Kidney glomerular epithelial cell (primary cell): ENCODE measurements around the gene ANO1.

Experiments used
- DNase-seq: peaks from one replicate; lab custom pipeline; 2025; lab: John Stamatoyannopoulos, UW

The ANO1 gene

DNA sequence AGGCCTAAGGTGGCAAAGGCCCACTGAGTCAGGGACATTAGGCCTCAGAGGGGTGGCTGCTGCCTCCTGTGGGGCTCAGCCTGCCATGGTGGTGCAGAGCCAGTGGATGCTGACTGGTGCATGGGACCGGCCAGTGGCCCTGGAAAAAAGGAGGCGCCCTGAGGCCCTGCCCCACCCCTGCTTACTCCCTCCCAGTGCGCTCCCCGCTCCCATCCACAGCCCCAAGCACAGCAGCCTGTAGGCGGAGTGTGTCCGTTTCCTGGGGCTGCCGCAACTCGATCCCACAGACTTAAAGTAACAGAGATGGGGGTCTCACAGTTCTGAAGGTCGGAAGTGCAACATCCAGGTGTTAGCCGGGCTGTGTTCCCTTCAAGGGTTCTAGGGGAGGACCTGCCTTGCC lies 86.6 kb downstream of the ANO1 start:
- DNase-seq = no peak

DNA sequence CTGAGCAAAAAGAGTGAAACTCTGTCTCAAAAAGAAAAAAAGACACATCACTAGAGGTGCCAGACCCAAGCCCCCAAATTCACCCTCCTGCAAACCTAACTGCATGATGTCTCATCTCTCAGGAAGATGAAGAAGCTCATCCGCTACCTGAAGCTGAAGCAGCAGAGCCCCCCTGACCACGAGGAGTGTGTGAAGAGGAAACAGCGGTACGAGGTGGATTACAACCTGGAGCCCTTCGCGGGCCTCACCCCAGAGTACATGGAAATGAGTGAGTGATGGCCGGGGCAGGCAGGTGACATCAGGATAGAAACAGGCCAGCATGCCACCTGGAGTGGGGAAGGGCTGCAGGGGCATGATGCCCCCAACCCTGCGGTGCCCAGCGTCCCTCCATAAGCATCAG lies 89.0 kb downstream of the ANO1 start:
- no peak for DNase-seq

DNA sequence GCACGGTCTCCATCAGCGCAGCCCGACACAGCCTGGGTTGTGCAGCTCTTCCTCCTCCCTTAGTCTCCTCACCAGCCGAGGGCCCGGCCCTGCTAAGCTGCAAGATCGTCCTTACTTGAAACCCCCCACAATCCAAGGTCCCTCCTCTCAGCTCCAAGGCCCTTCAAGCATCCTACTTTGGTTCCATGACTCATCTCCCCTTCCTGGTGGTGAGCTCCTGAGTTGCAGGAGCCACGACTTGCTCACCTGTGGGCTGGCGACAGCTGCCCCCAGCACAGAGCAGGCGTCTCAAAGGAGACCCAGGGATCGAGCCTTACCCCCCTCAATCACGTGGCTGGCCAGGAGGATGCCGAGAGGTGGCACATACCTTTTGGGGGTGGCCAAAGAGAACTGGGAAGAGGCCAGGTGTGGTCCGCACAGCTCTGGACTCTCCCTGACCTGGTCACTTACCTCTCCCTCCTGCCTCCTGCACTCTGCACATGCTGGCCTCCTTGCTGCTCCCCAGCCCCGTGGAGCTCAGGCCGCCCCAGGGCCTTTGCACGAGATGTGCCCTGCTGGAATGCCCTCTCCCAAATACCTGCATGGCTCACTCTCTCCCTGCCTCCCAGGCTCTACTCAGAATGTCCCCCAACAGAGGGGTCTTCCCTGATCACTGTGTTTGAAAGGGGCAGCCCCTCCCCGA lies 89.7 kb downstream of the ANO1 start:
- DNase-seq = no peak

DNA sequence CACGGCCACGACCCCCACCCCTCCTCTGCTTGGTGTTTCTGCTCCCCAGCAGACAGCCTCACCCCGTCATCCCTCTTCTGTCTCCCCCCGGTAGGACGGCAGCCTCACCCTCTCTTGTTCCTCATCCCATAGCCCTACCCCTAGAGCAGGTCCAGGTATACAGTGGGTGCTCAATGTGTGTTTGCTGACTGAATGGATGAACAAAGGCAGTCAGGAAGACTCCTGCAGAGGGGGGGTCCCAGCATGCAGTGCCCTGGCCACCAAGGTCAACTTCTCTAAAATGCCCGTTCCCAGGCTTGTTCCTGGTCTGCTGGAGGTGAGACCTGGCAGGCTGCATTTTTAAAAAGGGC lies 90.3 kb downstream of the ANO1 start:
- DNase-seq = no peak

DNA sequence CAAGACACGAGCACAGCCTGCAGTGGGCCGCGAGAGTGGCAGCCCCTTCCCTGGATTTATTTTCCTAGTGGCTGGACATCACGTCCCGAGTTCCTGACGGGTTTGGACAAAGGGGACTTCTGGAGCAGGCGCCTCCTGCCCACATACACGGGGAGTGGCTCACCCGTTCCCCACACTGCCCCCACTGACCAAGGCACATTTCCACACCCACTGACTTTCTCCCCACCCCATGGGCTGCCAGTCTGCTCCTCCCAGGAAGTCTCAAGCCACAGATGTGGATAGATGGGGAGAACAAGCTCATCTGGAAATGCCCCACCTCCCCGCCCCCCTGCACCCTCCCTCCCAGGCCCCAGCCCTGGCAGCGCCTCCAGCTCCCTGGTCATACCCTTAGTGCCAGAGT lies 91.0 kb downstream of the ANO1 start:
- no peak for DNase-seq

DNA sequence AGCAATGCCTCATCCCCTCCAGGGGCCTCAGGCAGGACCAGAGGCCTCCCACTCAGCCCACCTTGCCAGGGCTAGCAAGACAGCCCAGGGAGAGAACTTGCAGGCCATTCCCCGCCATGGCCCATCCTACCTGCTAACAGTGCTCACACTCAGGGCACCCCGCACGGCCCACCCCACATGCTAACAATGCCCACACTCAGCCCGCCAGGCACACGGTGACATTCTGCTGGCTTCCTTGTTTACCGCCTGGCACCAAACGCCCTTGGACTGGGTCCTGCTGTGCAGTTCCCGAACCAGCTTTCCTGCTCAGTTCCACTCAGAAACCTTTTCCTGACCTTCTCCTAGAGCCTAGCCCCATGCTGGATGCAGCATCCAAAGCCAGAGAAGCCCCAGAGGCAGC lies 91.5 kb downstream of the ANO1 start:
- DNase-seq = no peak

DNA sequence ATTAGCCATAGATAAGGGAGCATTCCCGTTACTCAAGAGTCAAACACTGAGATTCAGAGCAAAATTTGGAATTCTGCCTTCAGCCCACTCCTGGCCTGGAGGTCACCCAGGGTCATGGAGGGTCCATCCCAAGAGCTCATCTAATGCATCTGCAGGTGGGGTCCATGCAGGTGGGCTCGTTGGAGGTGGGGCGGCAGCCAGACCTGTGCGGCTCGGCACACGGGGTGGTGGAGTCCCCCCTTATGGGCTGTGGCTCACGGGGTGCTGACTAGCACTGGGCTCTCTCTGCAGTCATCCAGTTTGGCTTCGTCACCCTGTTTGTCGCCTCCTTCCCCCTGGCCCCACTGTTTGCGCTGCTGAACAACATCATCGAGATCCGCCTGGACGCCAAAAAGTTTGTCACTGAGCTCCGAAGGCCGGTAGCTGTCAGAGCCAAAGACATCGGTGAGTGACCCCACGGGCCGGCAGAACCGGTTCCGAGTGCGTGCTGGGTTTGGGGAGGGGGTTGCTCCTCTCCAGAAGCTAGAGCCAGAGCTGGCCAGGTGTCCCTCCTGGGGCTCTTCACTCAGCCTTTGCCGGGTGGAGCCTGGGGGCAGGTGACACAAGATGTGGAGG lies 92.6 kb downstream of the ANO1 start:
- no peak for DNase-seq

DNA sequence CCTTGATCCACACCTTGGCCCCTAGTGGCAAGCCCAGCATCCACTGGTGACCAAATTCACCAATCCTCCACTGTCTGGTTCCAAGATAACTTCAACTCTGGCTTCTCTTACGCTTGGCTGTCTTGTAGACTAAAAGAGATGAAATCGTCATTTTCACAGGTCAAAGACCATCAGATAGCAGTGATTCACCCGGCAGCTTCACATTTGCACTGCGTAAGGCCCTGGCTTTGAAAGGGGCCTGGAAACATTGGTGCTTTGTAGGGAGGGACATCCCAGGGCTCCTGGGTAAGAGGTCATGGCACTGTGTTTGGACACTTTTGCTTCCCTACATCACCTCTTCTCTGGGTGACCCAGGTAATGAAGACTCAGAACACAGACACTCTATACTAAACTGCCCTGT lies 94.9 kb downstream of the ANO1 start:
- DNase-seq = no peak

DNA sequence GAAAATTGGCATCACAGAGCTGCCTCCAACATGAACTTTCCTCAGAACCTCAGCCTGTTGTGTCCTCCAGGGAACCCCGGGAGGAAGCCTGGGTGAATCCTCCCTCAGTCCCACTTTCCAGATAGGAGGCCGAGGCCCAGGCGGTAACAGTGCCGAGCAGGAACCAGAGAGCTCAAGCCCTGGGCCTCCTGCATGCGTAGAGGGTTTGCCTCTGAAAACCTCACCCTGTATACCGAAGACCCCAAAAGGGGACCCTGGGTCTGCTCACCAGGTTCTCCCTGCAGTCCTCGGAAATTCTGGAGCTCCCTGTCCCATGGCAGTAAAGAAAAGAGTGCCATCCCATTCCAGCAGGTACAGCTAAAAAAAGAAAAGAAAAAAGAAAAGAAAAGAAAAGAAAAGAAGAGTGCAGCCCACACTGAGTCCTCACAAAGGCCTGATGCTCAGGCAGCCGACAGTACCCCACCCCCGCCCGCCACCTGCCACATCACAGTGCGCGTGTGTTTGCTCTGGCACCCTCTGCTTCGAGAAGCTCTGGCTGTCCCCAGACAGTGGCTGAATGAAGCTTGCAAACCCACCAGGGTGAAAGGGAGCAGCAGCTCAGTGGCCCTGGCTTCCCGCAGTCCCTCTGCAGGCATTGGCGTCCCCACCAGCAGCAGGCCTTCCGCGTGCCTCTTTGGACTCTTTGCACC lies 96.6 kb downstream of the ANO1 start:
- DNase-seq = no peak

DNA sequence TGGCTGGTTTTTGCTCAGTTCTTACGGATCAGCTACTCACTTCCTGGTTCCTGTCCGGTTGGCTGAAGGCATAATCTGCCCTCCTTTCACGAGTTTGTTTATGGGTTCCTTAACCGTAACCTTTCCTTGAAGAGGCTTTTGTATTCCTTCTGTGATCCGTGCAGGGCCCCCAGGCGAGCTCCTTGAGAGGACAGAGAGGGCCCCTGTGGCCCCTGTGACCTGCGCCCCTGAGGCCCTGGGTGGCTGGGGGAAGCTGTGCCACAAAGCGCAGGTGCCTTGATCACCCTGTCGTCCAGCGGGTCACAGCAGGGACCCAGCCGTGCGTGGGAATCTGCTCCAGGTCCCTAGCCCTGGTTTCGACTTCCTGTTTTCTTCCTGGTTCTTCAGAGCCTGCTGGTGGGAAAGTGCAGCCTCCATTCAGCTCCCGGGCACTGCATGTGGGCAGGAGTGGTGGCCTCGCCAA lies 97.2 kb downstream of the ANO1 start:
- no peak for DNase-seq

DNA sequence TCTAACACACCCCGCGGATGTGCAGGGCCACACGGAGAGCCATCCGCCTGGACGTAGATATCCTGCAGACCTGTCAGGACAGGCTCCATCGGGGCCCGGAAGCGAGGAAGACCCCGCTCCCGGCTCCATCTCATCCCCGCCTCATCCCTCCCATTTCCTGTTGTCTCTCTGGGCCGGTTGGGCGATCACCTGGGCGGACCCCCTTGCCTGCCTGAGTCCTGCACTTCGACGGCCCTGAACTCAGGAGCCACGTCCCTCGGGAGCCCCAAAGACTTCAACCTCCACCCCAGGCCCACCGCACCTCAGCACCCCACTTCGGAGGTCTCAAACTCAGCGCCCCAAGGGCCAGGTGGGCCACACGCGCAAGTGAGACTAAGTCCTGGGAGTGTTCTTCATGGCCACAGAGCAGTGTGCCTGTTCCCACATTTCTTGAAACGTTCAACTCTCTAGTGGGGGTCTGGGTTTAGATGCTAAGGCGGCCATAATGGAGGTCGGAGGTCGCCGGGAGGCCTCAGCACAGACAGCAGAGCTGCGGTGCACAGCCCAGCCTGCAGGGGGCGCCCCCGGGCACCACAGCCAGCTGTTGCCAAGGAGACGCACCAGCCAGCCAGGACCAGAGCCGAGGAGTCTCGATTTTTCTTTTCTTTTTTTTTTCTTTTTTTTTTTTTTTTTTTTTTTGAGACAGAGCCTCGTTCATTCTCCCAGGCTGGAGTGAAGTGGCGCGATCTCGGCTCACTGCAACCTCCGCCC lies 99.0 kb downstream of the ANO1 start:
- DNase-seq = no peak

DNA sequence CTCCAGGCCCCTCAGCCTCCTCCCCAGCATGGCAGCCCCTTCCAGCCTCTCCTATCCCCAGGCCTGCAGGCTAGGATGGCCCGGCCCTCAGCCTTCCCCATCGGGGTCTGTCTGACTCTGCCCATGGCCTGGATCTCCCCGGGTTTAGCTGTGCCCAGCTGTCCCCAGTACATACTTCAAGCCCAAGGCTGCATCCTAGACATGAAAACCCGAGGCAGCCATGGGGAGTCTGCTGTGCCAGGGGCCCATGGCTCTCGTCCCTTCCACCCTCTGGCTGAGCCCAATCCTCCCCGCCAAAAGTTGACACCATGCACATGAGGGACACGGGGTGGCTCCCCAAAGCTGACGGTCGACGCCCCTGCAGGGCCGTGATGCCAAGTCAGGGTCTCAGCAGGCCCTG lies 102.8 kb downstream of the ANO1 start:
- DNase-seq = no peak

DNA sequence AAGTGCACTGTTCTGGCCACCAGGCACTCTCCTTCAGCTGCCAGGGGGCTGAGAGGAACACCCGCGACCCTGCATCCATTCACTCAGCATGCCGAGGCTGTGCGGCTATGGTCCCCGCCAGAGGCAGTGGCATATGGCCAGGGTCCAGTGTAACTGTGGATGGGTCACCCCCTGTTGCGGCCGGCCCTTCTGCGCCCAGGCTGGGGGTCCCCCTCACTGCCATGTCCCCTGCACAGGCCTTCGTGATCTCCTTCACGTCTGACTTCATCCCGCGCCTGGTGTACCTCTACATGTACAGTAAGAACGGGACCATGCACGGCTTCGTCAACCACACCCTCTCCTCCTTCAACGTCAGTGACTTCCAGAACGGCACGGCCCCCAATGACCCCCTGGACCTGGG lies 104.1 kb downstream of the ANO1 start:
- no peak for DNase-seq

DNA sequence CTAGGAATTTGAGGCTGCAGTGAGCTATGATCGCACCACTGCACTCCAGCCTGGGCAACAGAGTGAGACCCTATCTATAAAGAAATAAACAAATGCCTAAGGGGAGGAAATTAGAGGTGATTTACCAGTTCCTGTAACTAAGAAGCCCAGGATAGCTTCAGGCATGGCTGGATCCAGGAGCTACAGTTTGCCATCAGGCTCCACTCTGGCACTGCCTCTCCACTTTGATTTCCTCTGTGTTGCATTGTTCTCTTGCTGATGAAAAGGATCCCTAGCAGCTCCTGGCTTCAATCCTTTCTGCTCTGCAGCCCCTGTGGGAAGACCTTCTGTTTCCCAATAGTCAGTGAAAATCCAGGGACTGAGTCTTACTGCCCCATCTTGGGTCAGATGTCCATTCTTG lies 104.9 kb downstream of the ANO1 start:
- no peak for DNase-seq

DNA sequence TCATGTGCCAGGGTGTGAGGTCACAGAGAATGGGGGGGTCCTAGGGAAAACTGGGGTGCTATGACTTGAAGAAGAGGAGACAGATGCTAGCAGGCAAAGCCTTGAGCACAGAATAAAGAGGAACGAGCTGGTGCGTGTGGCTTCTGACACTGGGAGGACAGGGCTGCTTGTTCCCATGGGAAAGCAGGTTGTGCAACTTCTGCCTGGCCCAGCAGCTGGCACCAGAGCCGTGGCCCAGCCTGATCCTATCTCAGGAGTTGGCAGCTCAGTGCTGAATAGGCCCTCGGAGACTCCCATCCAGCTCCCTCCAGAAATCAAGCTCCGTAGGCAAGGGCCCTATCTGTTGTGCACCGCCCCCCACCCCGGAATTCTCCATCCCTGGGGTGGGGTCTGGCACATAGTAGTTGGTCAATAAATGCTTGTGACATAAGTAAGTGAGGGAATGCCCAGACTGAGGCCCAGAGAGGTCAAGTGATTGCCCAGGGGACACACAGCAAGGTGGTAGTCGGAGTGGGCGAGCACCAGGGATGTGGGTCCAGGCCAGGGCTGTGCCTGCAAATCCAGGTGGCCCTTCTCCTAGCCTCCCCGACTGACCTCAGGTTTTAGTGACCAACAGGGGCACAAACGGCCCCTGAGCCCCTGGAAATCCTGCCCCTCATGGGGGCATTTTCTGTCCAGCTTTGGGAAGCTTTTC lies 105.5 kb downstream of the ANO1 start:
- DNase-seq = no peak

DNA sequence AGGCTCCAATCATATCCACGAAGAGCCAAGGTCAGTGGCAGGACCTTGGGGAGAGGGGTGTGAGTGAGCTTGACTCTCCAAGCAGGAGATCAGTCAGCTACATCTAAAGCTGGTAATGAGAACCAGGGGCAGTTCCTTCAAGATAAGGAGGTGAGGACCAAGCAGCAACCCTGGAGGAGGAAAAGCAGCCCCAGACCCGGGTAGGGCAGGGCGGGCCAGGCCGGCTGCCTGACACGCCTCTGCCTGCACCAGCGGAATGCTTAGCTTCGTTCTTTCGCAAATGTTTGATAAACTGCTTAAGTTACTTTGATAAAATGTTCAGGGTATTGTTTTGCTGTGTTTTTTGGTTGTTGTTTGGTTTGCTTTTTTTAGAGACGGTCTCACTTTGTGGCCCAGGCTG lies 106.3 kb downstream of the ANO1 start:
- DNase-seq = no peak

DNA sequence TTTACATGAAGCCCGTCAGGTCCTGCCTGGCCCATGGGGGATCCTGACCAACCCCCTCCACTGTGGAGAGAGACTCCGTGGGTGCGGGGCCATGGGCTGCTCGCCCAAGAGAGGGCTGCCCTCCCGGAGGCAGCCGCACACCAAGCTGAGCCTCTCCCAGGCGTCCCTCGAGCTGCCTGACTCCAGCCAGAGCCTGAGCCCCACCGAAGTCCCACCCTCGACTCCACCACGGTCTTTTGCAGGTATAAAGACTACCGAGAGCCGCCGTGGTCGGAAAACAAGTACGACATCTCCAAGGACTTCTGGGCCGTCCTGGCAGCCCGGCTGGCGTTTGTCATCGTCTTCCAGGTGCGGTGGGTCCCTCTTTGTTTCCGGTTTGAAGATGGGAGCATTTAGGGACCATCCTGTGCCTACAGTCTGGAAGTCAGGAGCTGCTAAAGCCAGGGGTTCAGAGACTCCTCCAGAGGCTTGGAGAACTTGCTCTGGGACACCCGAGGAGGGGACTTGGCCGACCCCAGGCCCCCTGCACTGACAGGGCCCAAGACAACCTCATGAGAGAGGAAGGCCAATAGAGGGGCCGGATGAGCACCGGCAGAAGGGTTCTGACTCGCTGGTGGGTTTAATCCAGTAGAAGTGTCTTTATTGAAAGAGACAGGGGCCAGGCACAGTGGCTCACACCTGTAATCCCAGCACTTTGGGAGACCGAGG lies 107.4 kb downstream of the ANO1 start:
- DNase-seq = no peak

DNA sequence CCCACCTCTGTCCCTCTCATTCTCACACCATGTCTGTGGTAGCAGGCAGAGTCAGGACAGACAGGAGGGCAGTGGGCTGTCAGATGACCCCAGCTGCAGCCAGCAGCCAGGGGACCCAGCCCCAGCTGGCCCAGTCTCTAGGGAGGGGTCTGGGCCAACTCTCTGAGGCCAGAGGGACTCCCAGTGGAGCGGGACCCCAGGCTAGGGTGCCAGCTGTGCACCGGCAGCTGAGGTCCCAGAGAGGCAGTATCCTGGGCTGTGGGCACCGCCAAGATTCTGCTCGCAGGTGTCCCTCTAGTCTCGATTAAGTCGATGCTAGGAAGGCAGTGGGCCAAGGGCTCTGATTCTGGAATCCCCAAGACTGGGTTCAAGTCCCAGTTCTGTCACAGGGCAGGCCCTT lies 108.3 kb downstream of the ANO1 start:
- no peak for DNase-seq

DNA sequence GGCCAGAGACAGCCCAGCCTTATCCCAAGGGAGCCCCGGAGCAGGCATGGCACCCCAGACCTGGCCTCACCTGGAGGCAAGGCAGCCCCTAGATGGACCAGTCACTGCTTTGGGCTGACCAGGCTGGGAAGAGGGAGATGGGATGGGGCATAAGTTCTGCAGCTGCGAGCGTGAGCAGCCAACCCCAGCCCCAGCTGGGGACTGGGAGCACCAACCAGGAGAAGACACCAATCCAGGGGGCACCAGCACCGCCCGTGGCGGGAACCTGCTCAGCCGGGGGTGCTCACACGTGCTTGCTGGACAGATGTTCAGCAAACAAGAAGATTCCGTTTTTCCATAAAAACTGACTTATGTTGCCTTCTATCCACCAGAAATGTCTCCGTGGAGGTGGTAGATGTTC lies 108.8 kb downstream of the ANO1 start:
- DNase-seq = no peak

DNA sequence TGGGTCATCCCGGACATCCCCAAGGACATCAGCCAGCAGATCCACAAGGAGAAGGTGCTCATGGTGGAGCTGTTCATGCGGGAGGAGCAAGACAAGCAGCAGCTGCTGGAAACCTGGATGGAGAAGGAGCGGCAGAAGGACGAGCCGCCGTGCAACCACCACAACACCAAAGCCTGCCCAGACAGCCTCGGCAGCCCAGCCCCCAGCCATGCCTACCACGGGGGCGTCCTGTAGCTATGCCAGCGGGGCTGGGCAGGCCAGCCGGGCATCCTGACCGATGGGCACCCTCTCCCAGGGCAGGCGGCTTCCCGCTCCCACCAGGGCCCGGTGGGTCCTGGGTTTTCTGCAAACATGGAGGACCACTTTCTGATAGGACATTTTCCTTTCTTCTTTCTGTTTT lies 109.7 kb downstream of the ANO1 start:
- no peak for DNase-seq

DNA sequence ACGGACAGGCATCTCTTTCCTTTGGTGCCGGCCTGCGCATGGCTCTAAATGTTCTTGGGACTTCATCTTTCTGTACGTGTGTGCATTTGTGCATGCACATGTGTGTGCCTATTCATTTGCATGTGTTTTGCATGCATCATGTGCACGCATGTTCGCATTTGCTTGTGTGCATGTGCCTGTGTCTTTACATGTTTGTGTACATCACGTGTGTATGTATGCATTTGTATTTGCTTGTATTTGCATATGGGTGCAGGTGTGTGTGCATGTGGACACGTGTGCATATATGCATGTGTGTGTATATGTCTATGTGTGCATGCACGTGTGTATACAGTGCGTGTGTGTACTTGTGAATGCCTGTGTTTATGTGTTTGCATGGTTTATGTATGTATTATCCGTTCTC lies 111.5 kb downstream of the ANO1 start:
- no peak for DNase-seq
